CD4-positive, alpha-beta T cell treated with Interleukin-2 at 100 ng/mL for 4 hours (primary cell): ENCODE data around the gene CDC42BPG.

Source experiments
- DNase-seq: peaks from one replicate; pipeline ENCODE4 v3.0.0-alpha.2; 2020; ENCODE audit warnings: low spot score

CDC42BPG gene

GRCh38 chr11:64789331-64790204 lies 54.9 kb downstream of the CDC42BPG start:
- DNase-seq: no peak

DNA sequence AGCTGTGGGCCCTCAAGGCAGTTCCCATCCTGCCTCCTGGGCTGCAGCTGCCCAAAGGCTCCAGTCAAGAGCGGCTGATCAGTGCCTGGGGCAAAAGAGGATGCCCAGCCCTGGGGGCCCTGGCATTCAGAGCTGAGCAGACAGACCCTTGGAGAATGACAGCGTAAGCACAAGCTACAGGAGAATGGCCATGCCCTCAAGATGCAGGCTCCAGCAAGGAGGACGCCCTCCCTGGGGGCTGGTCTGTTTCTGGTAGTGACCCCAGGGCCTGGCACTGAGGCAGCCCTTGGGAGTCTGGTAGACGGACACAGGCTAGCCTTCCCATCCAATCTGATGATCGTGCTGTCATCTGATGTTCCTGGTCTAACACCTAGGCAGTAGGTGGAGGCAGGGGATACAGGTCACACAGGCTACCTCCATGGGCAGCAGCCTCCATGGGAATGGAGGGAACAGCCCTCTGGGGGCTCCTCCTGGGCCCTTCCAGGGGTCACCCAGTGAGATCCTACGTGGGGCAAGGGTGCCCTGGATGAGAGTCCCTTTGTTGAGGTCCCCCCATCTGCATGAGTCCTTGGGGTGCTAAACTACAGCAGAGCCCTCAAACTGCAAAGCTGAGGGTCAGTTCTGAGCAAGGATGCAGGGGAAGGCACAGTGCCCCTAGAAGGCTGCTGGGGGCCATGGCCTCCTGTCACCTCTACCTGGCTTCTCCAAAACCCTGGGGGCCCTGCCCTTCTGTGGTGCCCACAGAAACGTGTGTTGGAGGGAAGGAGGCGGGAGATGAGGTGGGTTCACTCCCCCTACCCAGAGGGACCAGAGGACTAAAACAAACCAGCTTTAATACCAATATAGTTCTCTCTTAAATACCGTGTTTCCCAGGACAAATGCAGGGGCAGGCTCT lies 55.9 kb downstream of the CDC42BPG start:
- DNase-seq: no peak

- peak; percentile 67 for DNase-seq
Measured at GRCh38 chr11:64787526-64788320, 56.7 kb downstream of the CDC42BPG start.

DNA sequence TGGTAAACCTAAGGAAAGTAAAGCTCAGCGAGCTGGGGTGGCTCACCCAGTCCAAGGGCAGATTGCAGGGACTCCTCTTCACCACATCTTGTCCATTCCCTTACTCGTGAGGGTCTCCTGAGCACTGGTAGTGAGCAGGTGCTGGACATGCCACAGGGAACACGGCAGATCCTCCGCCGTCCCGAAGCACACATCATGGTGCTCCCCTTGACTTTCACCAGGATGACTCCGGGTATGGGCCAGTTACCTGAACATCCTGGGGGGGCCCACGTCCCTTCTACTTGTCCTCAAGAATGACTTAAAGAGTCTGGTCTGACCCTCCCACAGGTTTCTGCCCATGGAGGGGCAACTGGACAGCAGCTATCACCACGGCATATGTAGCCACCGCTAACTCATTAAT lies 58.1 kb downstream of the CDC42BPG start:
- no peak for DNase-seq

DNA sequence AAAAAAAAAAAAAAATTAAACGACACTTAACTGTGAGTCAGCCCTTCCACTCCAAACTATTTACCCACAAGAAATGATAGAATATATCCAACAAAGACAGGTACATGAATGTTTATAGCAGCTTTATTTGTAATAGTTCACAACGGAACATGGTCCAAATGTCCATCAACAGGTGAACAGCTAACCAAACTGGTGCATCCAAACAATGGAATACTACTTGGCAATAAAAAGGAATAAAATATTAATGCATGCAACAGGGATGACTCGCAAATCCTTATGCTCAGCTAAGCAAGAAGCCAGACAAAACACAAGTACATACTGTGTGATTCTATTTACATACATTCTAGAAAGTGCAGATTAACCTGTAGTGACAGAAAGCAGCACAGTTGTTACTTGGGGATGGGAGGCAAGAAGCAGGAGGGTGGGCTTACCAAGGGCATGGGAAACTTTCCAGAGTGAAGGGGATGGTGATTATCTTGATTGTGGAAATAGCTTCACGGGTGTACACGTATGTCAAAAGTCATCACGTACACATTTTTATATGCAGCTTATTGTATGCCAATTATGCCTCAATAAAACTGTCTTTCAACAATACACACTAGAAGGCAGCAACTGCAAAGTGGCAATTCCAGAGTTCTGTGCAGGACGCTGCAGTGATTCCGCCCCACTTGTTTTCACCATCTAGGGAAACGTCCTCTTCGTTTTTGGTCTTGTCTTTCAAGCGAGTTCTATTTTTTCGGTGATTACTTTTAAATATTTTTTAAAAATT lies 59.5 kb downstream of the CDC42BPG start:
- no peak for DNase-seq

DNA sequence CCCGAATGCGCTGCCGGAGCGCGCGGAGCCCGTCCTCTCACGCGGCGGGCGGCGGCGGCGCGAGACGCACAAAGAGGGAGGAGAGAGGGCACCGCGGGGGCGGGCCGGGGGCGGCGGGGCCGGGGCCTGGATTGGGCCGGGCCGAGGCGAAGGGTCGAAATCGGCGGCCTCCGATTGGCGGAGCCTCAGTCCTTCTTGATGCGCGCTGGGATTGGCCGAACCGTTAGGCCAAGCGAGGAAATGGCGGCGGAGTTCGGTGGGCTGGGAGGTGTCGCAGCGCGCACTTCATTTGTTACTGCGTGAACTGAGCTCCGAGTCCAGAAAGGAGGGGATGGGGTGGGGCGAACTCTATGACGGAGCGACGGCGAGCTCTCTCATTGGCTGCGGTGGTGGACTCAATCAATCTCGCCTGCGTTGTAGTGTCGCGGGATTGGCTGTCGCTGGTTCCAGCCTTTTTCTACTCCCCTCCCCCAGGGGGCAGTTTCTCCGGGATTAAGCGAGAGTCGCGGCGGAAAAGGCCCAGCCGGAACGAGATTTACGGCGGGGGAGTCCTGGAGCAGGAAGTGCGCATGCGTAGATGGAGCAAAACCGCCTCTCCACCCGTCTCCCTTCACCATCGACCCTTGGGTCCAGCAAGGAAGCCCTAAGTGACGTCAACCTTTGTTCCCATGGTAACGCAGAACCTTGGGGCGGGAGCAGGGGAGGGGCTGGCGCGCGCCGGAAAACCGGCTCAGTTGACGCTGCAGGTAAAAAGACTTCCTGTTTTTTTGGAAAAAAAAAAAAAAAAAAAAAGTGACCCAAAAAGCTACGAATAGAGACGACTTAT lies 65.8 kb downstream of the CDC42BPG start, which contains the start of gene SF1:
Gene SF1 (minus strand): TSS at position 70 of the 826 bp plus-strand sequence. CDS start 150 bp downstream, outside the sequence.
- DNase-seq: peak; percentile 100

DNA sequence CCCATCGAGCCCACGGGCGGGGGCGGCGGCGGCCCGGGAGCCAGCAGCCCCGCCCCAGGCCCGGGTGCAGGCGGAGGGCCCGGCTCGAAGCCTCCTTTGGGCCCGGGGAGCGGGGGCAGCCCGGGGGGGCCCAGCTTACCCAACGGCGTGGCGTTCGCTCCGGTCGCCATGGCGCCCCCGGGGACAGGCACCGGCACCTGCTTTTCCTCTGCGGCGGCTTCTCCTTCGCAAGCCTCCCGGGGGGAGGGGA lies 66.3 kb downstream of the CDC42BPG start:
- no peak for DNase-seq

GRCh38 chr11:64777449-64778222 lies 66.8 kb downstream of the CDC42BPG start:
- peak; percentile 78 for DNase-seq

DNA sequence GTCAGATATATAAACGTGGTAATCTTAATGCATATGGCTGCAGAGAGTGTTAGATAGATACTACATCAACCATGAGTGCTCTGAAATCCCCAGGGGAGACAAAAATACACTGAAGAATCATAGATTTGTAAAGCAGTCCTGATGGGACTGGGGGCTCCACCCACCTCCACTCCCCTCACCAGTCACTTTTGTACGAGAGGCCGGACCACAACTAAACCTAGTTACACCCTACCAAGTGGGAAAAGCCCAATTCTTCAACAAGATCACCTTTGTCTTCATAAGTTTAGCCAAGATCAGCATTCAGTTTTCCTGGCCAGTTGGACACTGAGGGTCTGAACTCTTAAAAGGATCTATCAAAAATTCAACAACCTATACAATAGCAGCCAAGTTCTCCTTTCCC lies 67.6 kb downstream of the CDC42BPG start:
- DNase-seq: no peak

GRCh38 chr11:64776425-64776824 lies 68.0 kb downstream of the CDC42BPG start:
- DNase-seq: no peak

GRCh38 chr11:64774144-64774543 lies 70.3 kb downstream of the CDC42BPG start:
- no peak for DNase-seq
